ENCODE measurements around the gene COX7A2.

The COX7A2 gene

DNA sequence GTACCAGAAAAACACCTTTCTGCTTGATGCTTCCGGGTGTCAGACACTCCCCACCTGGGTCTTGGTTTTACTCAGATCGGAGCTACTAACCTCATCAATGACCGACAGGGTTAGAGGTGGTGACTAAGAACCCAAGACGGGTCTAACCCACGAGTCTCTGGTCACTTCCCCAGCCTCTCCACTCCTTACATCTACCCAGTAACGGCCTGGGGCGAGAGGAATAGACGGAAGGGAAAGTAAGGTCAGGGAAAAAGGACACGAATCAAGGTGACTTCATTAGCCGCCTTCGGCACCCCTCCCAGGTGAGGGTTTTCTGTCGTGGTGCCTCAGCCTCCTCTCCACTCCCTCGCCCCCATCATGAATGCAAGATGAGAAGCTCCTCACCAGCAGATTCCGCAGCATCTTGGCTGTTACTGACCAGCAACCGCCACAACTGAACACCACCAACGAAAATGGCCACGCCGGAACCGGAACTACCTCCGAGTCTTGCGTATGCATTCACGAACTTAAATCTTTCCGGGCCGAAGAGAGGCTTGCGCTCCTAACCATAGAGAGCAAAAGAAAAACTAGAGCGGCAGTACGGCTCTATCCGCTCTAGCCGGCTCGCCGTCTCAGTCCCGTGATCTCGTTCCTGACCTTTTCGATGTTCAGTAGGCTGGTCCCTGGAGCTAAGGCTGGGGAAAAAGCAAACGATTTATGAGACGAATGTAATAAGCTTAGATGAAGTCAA lies at the start of gene COX7A2:
Gene COX7A2 (minus strand): TSS at position 469 of the 730 bp plus-strand sequence. CDS start 67 bp downstream, at position 402.
- peak; percentile 91 to 93 for DNase-seq

DNA sequence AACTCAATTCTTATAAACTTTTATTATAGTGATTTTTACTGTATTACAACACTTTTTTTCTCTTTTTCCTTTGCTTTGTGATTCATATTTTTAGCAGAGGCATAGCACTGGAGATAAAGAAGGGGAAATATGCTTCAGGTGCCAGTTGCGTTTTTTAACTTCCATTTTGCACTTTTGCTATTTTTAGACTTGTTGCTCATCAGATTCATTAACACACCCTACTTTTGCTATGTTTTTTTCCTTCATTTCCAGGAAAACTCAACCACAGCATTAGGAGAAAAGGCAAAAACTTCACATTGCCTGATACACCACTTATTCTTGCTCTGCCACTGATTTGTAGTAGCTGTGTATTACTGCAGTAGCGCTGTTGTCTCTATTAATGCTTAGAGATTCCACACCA lies 49.0 kb upstream of the COX7A2 start:
- DNase-seq: no peak

GRCh38 chr6:75291744-75292143 lies 48.1 kb upstream of the COX7A2 start:
- DNase-seq: no peak

GRCh38 chr6:75291331-75291730 lies 47.7 kb upstream of the COX7A2 start:
- DNase-seq: no peak

GRCh38 chr6:75290136-75290945 lies 46.7 kb upstream of the COX7A2 start:
- no peak for DNase-seq

- no peak for DNase-seq
These were observed 44.4 kb upstream of the COX7A2 start for GRCh38 chr6:75288023-75288422.

DNA sequence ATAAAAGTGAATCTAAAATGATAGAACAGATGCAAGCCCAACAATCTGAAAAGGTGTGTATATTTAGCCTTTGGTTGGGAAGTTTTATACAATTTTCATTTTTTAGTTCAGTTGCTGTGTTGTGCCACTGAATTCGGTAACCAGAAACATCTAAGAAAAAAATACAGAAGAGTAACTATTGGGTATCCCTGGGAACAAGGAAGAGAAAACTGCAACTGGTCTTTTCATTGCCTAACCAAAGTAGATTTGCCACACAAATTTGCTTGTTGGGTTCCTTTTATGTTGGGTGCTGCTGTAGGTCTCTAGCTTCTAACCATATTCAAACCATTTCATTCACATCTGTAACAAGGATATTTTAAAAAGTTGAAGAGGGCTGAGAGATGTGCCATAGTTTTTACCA lies 43.8 kb upstream of the COX7A2 start:
- no peak for DNase-seq

DNA sequence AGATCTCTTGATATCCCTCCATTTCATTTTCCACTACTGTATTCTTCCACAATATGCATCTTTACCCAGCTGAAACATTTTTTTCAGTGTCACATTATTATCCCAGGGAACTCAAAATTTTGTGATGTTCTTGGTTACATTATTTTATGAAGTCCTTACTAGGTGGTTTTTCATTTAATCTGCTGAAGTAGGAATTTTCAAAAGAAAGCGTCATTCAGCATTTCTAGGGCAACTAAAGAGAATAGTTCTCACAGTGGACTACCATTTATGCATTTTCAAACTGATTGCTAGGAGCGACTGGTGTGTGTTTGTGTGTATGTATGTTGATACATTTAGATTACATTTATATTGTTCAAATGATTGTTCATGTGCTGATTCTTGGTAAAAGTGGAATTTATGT lies 43.4 kb upstream of the COX7A2 start:
- DNase-seq: no peak

DNA sequence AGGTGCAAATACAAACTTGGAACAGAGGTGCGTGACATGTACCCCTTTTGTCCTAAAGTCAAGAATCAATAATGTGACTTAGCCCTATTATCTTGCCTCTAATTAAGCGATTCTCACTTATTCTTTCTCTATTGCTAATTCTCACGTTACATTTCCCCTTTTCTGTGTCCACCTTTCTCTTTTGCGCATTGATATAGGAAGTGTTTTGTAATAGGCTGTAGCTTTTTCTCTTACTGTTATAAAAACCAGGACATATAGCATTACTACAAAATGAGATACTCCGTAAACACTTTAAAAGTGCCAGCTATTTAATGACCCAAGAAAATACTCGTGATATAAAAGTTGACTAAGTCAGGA lies 41.7 kb upstream of the COX7A2 start:
- DNase-seq: no peak

DNA sequence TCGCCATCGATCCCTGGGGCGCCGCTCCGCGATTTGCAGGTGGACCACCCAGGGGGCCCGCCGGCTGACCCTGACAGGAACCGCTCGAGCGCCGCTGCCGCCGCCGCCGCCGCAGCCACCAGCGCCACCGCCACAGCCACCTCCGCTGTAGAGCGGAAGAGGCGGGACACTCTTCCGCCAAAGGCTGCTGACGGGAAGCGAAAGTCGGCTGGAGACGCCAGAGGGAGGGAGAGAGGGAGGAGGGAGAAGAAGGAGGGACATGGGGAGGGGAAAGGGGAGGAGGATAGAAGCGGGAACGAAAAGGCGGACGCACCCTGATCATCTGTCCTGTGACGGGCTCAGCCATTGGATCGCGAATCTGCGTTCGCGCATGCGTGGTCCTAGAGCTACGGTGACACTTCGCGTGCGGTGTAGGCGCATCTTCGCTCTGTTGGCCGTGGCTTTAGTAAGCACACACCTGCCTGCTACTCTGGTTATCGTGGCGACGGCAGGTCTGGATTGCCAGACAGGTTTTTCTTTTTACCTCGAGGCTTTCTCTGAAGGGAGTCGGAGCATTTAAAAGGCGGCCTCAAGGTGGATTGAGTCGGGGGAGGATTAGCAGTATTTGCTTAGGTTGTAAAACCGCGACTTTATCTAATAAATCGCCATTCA lies 41.2 kb upstream of the COX7A2 start, which contains the start of gene TMEM30A:
Gene TMEM30A (minus strand): TSS at position 161 of the 651 bp plus-strand sequence. CDS start 154 bp downstream, at position 7.
- DNase-seq: peak; percentile 97 to 98

GRCh38 chr6:75283907-75284631 lies 40.5 kb upstream of the COX7A2 start:
- DNase-seq: peak in 1 of 2 donors; percentile 32

- no peak for DNase-seq
These were observed 39.1 kb upstream of the COX7A2 start for GRCh38 chr6:75282706-75283105.

GRCh38 chr6:75281653-75282052 lies 38.1 kb upstream of the COX7A2 start:
- peak in 1 of 2 donors; percentile 24 for DNase-seq

DNA sequence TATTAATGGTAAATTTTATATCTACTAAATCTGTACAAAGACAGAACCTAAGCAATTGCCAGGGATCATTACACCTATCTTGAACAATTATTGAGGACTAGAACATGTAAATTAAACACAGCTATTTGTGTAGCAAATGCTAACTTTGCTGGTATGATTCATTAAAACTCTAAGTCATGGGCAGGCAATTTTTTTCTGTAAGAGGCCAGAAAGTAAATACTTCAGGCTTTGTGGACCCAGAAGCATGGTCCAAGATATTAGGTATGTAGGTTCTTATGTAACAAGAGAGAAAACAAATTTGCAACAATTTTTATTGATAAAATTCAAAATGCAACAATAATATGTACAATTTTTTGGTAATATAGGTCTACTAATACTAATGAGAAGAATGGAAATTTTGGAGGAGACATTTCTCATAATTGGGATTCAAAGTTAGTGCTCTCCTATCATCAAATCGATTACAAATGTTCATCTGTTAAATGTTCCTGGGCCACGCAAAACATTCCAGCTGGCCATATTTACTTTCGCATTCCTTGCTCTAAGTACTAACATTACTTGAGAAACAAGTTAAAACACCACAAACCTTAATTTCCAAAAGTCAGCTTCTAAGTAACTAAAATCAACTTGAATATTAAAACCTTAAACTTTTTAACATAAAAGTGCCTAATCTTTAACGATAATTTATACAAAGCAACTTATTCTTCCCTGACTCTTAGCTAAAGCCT lies 36.7 kb upstream of the COX7A2 start:
- no peak for DNase-seq

DNA sequence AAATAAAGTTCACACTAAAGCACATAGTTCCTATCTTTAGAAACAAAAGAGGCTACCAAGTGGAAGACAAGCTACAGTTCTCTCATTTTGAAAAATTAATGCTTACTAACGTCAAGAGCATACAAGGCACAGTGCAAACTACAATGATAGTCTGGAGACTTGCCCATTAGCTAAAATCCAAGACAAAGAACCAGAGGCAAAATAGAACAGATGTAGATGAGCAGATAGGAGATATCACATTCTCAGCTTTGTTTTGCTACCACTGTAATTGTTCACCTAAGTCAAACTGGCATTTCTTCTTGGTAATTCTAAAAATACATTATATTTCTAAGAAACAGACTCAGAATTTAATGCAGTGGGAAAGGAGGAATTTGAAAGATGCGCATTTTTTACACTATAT lies 35.8 kb upstream of the COX7A2 start:
- no peak for DNase-seq

- DNase-seq: no peak
These were observed 35.0 kb upstream of the COX7A2 start for GRCh38 chr6:75278474-75279077.

DNA sequence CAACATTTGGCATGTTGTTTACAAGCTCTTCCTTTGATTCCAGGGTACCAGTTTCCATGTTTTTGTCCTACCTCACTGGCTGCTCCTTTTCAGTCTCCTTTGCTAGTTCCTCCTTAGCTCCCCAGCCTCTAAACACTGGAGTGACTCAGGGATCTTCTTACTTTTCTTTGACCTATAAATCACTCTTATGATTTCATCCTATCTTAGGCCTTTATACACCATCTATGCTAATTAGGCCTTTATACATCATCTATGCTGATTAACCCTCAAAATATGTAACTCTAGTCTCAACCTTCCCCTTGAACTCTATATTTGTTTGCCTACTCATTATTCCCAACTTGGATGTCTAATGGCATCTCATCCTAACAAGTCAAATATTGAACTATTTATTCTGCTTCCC lies 31.5 kb upstream of the COX7A2 start:
- no peak for DNase-seq

- no peak for DNase-seq
These were observed 29.4 kb upstream of the COX7A2 start for GRCh38 chr6:75273009-75273408.

GRCh38 chr6:75272145-75272840 lies 28.7 kb upstream of the COX7A2 start:
- DNase-seq: no peak

GRCh38 chr6:75268988-75269354 lies 25.4 kb upstream of the COX7A2 start:
- no peak for DNase-seq
